Right cardiac atrium (tissue), 5 donors: ENCODE data around the gene HOXB5. TPM values are rescaled to one million over a fixed set of nuclear protein-coding genes. Genes with fewer than 3 reads are reported as not detected.

Experiments
- ATAC-seq, 2 donors: fragments of 200-7000 bp; cut with Tn5 transposase; one replicate each; pipeline versions ENCODE4 v1.8.0 to v1.9.1; 2020; ENCODE audit warnings: moderate library complexity in 2 of 2, mild to moderate bottlenecking in 1 of 2
- DNase-seq, 3 donors: peaks; one replicate each; pipeline ENCODE4 v3.0.0-alpha.2; 2020
- H3K27ac ChIP-seq: one replicate; pipeline ENCODE4 v1.5.1; 2013; ENCODE audit warnings: mild to moderate bottlenecking, low read length, control low read depth, moderate library complexity
- H3K27me3 ChIP-seq: one replicate; pipeline ENCODE4 v1.6.1; 2013; ENCODE audit not compliant: control insufficient read depth, insufficient read depth
- H3K4me1 ChIP-seq: one replicate; pipeline ENCODE4 v1.6.1; 2013; ENCODE audit warnings: low read length; ENCODE audit not compliant: control insufficient read depth, insufficient read depth
- H3K4me3 ChIP-seq: one replicate; pipeline ENCODE4 v1.5.1; 2013; ENCODE audit warnings: low read length, control low read depth
- H3K9me3 ChIP-seq: one replicate; pipeline ENCODE4 v1.6.1; 2013; ENCODE audit warnings: low read length; ENCODE audit not compliant: control insufficient read depth
- WGBS: extraction: QIAGEN DNeasy Blood & Tissue Kit; methylation state at CpG from one replicate; pipeline ENCODE4 v1.1.7; 2013; 5-methylcytosine and 5-hydroxymethylcytosine counted together
- intact Hi-C, 4 donors: fragments of 100-400 bp; cut with DNase I; formaldehyde crosslinking; loops; one replicate each; pipeline versions ENCODE4 v1.11.0 to v1.14.0; 2022 to 2023
- polyA plus RNA-seq: library from polyadenylated mRNA; stranded (reverse); fragments of 200-250 nt; gene quantifications from one replicate; pipeline ENCODE4 v1.2.3, GENCODE V29; 2013
- total RNA-seq, 4 donors: library from RNA; stranded (reverse); fragmentation: NEBNext Ultra II Directional; extraction: Animal tissue kit (Norgen Biotek cat#: 25700); gene quantifications; one replicate each; pipeline ENCODE4 v1.2.1, GENCODE V29; 2021
- donor health status: healthy with polysubstance abuse.
- donor health status: DM: no; HTN: yes; CAD: no.
- donor health status: DM: no; HTN: no; CAD: no.
- donor health status: DM: no; HTN: yes; CAD: no; lungs with severe emphysema.
- donor health status: DM: yes; HTN: yes; CAD: no.

HOXB5 gene
- total and polyA plus RNA-seq, 5 donors, result 0.12 to 0.37 (median 0.14) TPM; not detected in 1

DNA sequence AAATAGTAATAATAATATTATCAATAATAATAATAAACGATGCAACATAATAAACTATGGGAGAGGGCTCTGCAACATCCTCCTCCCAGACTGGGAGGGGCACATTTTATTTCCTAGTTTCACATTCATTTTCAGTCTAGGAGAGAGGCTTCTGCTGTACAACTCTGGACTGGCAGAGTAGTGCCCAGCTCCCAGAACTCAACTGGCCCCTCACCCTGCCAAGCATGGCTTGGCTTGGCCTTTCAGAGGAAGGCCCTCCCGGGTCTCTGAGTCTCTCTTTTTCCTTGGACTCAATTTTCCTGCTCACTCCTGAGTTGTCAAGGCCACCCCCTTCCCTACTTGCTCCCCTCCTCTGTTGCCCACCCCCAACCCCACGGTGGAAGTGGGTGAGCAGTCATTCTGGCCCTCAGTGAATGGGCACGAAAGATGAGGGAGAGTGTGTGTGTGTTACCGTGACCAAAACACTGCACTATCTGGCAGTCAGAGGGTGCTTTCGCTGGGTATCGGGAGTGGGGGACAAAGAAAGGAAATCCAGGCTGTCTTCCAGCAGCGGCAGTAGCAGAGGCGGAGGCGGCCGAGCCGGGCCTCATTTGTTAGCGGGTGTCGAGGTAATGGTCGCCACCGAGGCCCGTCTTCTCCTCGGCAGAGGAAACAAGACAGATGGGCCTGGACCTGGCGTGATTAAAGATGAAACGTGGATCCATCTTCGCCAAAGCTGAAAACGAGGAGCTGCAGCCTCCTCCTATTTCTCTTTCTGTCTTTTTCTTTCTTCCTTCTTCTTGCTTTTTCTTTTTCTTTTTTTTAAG lies 17.7 kb downstream of the HOXB5 start:
- Histone ChIP-seq H3K9me3 (no peaks in the 10 kb centered on the region), H3K4me3 (no peak overlapping the region), H3K27me3 (peaks cover 5% of the 10 kb centered on the region), H3K4me1 (no peaks in the 10 kb centered on the region), H3K27ac (peak overlapping the region; percentile 14)
- ATAC-seq (no peak), DNase-seq (no peak)
- WGBS, result 20% methylated on average over 22 of the region's 22 CpGs
- intact Hi-C loops, result loop anchor here in 1 of 4 donors (5.0 kb wide), 1 partner anchor 34 kb away; no protein-coding TSS in a partner anchor

DNA sequence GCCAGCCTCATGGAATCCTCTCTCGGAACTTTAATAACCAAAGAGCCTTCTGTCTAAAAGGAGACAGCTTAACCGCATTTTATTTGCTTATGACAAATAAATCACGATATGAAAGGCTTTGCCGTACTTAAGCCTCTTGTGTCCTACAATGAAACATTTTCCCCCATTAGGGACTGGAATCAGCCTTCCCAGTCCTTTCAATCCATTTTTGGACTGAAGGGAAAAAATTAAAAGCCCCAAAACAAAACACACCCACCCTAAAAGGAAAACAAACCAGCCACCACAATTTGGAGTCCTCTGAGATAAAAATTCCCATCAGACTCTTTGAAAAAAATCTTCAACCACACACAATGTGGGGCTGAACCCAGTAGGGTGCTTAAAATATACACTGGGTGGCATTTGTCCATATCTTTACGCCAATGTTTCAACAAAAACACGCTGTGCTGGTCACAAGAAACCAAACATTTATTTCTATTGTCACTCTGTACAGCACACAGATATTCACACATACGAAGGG lies 18.5 kb downstream of the HOXB5 start:
- Histone ChIP-seq H3K4me3 (no peak overlapping the region), H3K4me1 (peaks cover 2% of the 10 kb centered on the region), H3K27ac (no peak overlapping the region), H3K9me3 (no peaks in the 10 kb centered on the region), H3K27me3 (peaks cover 5% of the 10 kb centered on the region)
- intact Hi-C loops, result loop anchor here in 1 of 4 donors (5.0 kb wide), 1 partner anchor 33 kb away; no protein-coding TSS in a partner anchor
- ATAC-seq (no peak), DNase-seq (no peak)
- 55% methylated on average over 7 of the region's 7 CpGs for WGBS

DNA sequence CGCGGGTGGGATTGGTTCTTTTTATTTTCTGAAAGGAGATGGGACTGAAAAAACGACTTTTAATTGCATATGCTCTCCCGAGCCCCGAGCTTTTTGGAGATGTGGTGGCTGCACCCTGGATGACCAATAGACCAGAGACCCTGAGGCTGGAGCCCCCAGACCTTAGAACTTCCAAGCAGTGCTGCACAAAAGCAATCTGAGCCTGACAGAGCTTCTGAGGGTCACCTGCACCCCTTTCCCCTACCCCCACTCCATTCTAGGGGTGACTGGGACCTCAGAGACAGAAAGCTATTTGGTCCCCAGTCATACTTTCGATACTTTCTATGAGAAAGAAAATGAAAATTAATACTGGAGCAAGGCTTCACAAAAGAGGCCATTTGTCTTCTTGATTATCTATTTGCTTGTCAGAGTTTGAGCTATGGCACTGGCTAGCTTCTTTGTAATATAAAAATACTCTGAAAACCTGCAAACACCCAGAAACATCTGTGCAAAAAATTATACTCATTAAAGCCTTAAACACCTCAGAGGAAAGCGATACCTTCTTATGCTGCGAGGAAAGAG lies 19.0 kb downstream of the HOXB5 start:
- H3K4me1 ChIP-seq, result peaks cover 2% of the 10 kb centered on the region

DNA sequence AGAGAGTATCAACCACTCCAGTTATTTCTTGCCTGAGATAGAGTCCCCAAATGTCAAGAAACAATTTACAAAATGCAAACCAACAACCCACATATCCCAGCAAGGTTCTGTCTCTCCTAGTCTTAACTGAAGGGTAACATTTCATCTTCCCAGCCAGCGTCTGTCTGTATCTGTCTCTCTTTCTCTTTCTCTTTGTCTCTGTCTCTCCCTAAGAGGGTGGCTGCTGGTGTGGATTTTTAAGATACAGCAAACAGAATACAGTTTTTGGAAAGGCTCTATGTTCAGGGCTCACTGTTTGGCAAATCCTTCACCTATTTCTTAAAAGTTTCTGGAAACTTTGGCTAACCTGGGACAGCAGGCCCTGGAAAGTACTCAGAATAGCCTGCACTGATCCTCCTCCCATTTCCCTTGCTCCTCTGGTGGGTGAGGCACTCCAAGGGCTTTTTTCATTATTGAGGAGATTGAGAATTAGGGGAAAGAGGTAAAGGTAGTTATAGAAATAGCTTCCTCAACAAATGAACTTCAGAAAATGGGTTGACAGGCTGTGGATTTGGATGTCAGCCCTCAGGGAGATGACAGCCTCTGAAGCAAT lies 21.7 kb downstream of the HOXB5 start:
- Histone ChIP-seq H3K27ac (no peak overlapping the region), H3K9me3 (no peaks in the 10 kb centered on the region), H3K27me3 (peaks cover 5% of the 10 kb centered on the region), H3K4me1 (peaks cover 5% of the 10 kb centered on the region), H3K4me3 (no peak overlapping the region)
- intact Hi-C loops, result no loop called here
- no peak for ATAC-seq
- DNase-seq, result no peak
- WGBS, result 74% methylated on average over 1 of the region's 1 CpG

More for the DNA sequence above, 19.0 kb downstream of the HOXB5 start:
- ATAC-seq, result no peak
- 56% methylated on average over 8 of the region's 8 CpGs for WGBS
- intact Hi-C loops, result loop anchor here in 1 of 4 donors (5.0 kb wide), 1 partner anchor 32 kb away; no protein-coding TSS in a partner anchor
- Histone ChIP-seq H3K27ac (no peak overlapping the region), H3K27me3 (peaks cover 5% of the 10 kb centered on the region), H3K9me3 (no peaks in the 10 kb centered on the region), H3K4me3 (no peak overlapping the region)
- no peak for DNase-seq

DNA sequence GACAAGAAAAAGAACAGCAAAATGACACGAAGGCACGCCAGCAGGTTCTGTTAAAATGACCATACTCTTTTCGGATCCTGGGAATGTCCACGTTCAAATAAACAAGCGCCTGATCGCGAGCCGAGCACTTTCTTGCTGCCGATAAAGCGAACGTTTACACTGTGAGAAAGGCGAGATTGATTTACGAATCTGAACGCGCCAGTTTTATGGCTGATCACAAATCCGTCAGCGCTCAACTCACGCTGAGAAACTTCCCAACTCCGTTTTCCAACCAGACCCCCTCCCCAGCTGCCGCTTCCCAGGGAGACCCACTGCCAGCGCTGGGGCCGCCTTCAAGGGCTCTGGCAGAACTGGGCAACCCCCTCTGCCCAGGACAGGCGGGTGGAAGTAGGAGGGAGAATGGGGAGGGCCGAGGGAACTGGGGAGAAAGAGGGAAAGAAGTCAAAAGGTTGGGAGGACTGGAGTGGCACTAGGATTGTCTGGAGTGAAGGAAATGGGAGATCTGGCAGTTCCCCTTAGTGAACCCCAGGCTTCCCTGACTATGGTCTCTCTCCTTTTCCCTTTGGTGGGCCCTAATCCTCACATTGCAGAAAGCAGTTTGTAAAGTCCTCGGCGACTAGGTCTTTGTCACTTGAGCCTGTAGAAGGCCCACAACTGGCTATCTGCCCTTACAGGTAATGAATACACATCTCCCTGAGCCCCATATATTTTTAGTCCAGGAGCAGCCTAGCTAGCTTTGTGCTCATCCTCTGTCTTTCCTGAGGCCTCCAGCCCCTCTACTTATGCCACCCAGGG lies 22.4 kb downstream of the HOXB5 start:
- Histone ChIP-seq H3K27me3 (peaks cover 5% of the 10 kb centered on the region), H3K4me1 (peaks cover 7% of the 10 kb centered on the region), H3K27ac (peak overlapping the region; percentile 42), H3K9me3 (no peaks in the 10 kb centered on the region), H3K4me3 (no peak overlapping the region)
- no peak for DNase-seq
- 44% methylated on average over 26 of the region's 26 CpGs for WGBS
- intact Hi-C loops, result no loop called here
- no peak for ATAC-seq

DNA sequence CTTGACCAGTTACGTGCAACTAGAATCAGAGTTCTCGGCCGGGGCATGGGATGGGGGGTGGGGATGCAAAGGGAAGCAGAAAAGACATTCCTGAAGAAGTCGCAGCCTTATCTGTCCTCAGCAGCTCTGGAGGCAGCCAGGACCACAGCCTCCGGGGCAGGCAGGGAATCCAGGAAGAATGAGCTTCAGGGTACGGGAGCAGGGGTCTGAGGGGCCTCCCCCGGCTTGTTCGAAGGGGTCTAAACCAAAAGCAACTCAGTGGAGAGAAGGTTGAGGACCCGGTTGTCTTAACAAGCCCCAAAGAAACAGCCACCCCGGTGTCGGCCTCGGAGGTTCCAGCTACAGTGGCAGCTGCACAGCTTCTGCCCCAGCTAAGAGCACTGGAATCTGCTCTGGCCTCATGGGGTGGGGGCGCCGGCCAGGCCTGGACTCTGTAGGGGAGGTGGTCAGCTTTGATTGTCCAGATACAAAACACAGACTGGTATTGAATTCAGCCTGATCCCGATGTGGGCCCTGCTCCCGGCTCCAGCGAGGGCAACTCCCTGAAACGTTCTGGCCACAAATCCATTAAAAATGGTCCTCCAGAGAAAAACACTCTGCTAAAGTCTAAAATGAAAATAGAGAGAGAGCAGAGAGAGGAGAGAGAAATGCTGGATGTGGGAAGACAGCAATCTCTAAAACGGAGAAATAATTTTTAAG lies 23.1 kb downstream of the HOXB5 start:
- Histone ChIP-seq H3K27me3 (peaks cover 5% of the 10 kb centered on the region), H3K27ac (peak overlapping the region; percentile 54), H3K4me1 (peaks cover 8% of the 10 kb centered on the region), H3K4me3 (no peak overlapping the region), H3K9me3 (no peaks in the 10 kb centered on the region)
- intact Hi-C loops, result no loop called here
- DNase-seq (peak in 1 of 3 donors; percentile 62), ATAC-seq (peak in 1 of 2 donors; percentile 28)
- WGBS, result 24% methylated on average over 19 of the region's 19 CpGs

DNA sequence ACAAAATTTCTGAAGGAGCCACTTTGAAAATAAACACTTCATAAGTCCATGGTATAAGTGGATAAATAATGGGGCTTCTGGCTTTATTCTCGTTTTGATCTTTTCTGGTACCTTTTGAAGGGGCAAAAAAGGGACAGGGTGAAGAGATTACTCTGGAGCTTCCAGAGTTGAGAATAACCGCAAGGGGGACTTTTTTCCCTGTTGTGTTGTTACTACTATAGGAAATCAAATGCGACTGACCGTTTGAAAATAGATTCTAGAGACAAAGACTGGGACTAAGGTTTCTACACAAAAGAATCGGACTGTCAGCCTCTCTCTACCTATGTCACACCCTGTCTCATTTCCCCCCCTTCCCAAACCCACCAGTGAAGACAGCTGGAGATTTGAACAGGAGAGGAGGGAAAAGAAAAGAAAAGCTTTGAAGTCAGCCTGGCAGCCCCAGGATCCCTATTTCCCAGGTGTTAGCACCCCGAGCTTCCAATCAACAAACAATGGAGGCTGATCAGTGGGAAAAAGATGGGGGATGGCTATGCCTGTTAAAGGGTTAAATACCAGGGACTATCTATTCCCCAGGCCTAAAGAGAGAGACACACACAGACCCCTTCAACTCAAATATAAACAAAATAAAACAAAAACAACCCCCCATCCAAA lies 23.8 kb downstream of the HOXB5 start:
- Histone ChIP-seq H3K9me3 (no peaks in the 10 kb centered on the region), H3K4me1 (peaks cover 8% of the 10 kb centered on the region), H3K4me3 (no peak overlapping the region), H3K27me3 (peaks cover 5% of the 10 kb centered on the region), H3K27ac (peak overlapping the region; percentile 36)
- 58% methylated on average over 6 of the region's 6 CpGs for WGBS
- no peak for DNase-seq
- no peak for ATAC-seq
- intact Hi-C loops, result no loop called here

DNA sequence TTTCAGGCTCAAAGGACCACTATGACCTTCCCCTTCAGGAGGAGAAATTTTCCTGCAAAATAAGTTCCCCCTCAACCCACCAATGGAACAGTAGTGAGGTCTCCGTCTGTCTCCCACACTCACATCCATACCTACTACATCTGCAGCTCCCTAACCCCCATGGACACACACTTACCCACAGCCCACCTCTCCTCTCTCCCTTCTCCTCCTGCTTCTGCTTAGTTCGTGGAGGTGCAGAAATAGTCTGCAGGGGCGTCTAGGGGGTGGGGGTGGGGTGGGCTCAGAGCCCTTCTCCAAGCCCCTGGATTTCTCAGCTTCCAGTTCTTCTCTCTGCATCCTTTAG lies 24.4 kb downstream of the HOXB5 start:
- intact Hi-C loops, result no loop called here
- Histone ChIP-seq H3K27ac (no peak overlapping the region), H3K9me3 (no peaks in the 10 kb centered on the region), H3K4me3 (peak overlapping the region; percentile 22), H3K27me3 (peaks cover 5% of the 10 kb centered on the region), H3K4me1 (peaks cover 8% of the 10 kb centered on the region)
- DNase-seq, result no peak
- 41% methylated on average over 3 of the region's 3 CpGs for WGBS
- ATAC-seq, result no peak

DNA sequence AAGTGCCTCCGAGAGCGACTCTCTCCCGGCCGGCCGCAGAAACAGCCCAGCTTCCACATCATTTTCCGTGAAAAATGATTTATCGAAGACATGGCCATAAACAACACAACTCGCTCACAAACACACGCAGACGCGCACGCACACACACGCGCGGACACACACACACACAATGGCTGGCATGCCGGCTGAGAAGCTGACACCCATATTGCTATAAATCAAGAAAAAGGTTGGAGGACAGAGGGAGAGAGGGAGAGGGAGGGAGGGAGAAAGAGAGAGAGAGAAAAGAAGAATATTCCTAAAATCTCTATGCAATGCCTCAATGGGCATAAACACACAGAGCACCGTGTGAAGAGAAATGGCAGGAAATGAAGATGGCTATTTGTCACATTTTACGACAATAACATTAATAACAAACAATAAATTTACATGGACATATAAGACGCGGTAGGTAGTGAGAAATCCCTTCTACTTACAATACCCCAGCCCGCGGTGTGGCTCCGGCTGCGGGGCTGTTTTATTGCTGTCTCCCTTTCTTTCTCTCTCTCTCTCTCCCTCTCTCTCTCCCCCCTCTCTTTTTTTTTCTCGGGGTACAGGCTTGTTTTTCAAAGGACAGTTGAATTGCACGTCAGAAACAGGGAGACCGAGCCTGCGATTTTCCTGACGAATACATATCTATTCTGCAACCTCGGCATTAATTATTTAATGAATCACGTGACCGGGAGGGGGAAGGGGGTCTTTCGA lies 24.9 kb downstream of the HOXB5 start:
- 20% methylated on average over 33 of the region's 33 CpGs for WGBS
- intact Hi-C loops, result no loop called here
- peak overlapping the region; percentile 0 for H3K27ac ChIP-seq
- H3K4me1 ChIP-seq, result peaks cover 8% of the 10 kb centered on the region
- no peaks in the 10 kb centered on the region for H3K9me3 ChIP-seq
- peak overlapping the region; percentile 22 for H3K4me3 ChIP-seq
- ATAC-seq (no peak), DNase-seq (no peak)
- peaks cover 5% of the 10 kb centered on the region for H3K27me3 ChIP-seq
